Coronary artery (tissue), 2 donors: ENCODE results near the gene VWA3B.

ENCODE experiments used
- DNase-seq: peaks from one replicate; pipeline ENCODE4 v3.0.0-alpha.2; 2017; ENCODE audit warnings: low spot score
- H3K27ac ChIP-seq, 2 donors: fragments of 200-600 bp; sonication (generic); one replicate each; pipeline ENCODE4 v1.5.1; 2016 to 2019
- H3K4me3 ChIP-seq: fragments of 200-600 bp; sonication (generic); 2 replicates; pipeline ENCODE4 v1.5.1; 2016; ENCODE audit warnings: mild to moderate bottlenecking, moderate library complexity
- CTCF ChIP-seq: fragments of 200-600 bp; sonication (generic); IDR thresholded peaks from one replicate; pipeline ENCODE4 v1.5.1; 2019; ENCODE audit warnings: antibody characterized with exemption

Gene VWA3B

GRCh38 chr2:98050070-98050469 is 36.9 kb upstream of the VWA3B start:
- Histone ChIP-seq H3K27ac (no peak overlapping the region), H3K4me3 (no peak overlapping the region)
- no peak for TF ChIP-seq CTCF
- DNase-seq = no peak

GRCh38 chr2:98058191-98058975 is 28.6 kb upstream of the VWA3B start:
- Histone ChIP-seq H3K27ac (no peak overlapping the region), H3K4me3 (no peak overlapping the region)
- TF ChIP-seq CTCF = no peak
- no peak for DNase-seq

GRCh38 chr2:98060277-98060676 is 26.7 kb upstream of the VWA3B start:
- no peak for TF ChIP-seq CTCF
- Histone ChIP-seq H3K4me3 (no peak overlapping the region), H3K27ac (no peak overlapping the region)
- DNase-seq = no peak

GRCh38 chr2:98063291-98063854 is 23.6 kb upstream of the VWA3B start:
- Histone ChIP-seq H3K4me3 (no peak overlapping the region), H3K27ac (no peak overlapping the region)
- TF ChIP-seq CTCF = no peak
- DNase-seq = no peak

GRCh38 chr2:98065808-98066207 is 21.2 kb upstream of the VWA3B start:
- no peak overlapping the region for H3K27ac ChIP-seq
- no peak for TF ChIP-seq CTCF
- DNase-seq = no peak
- no peak overlapping the region for H3K4me3 ChIP-seq

GRCh38 chr2:98067160-98067559 is 19.8 kb upstream of the VWA3B start:
- TF ChIP-seq CTCF = no peak
- Histone ChIP-seq H3K27ac (no peak overlapping the region), H3K4me3 (no peak overlapping the region)
- no peak for DNase-seq

GRCh38 chr2:98070081-98070480 is 16.9 kb upstream of the VWA3B start:
- no peak overlapping the region for H3K4me3 ChIP-seq
- TF ChIP-seq CTCF = no peak
- DNase-seq = no peak
- H3K27ac ChIP-seq = peak overlapping the region in 1 of 2 donors; percentile 63
